K562 (cell line): ENCODE results near the gene FUBP3. TPM values are rescaled to one million over a fixed set of nuclear protein-coding genes. Genes with fewer than 3 reads are reported as not detected.

Source experiments
- ATAC-seq: fragments of 200-7000 bp; cut with Tn5 transposase; 3 replicates; pipeline ENCODE4 v1.9.1; 2020; ENCODE audit warnings: moderate library complexity
- Bru-seq: library from RNA; stranded (reverse); fragments of 400-500 nt; gene quantifications from one replicate; lab custom pipeline; 2021; lab: Mats Ljungman, UMichigan
- BruChase-seq, 2 experiments: library from RNA; stranded (reverse); fragments of 400-500 nt; gene quantifications; one replicate each; lab custom pipeline; 2021; lab: Mats Ljungman, UMichigan
- BruUV-seq: library from RNA; stranded (reverse); fragments of 400-500 nt; replicated peaks from 2 replicates; lab custom pipeline; 2021; lab: Mats Ljungman, UMichigan
- CTCF ChIA-PET: fragments of 300-600 bp; formaldehyde crosslinking; extraction: SDS; loops from one replicate; lab custom pipeline; 2021; ENCODE audit warnings: low intra/inter-chr PET ratio; lab: Yijun Ruan, JAX
- POLR2A ChIA-PET: fragments of 300-600, 350-650 bp; sonication (Branson Sonifier 250); formaldehyde crosslinking; extraction: SDS; loops from one replicate; lab custom pipeline; 2021; ENCODE audit warnings: antibody characterized with exemption, inconsistent platforms; lab: Yijun Ruan, JAX
- DNase-seq, 4 experiments: peaks; one replicate each; pipeline versions ENCODE4 v3.0.0 to v3.0.0-alpha.2; 2011 to 2018; ENCODE audit warnings: low spot score in 3 of 4, mixed read lengths in 3 of 4; ENCODE audit errors: extremely low read depth in 1 of 4
- FAIRE-seq: peaks from 2 replicates; lab custom pipeline; 2011; peaks lifted over from hg19 to GRCh38; lab: Jason Lieb, UNC
- H2AFZ ChIP-seq: 2 replicates; pipeline ENCODE4 v1.6.0; 2011; ENCODE audit warnings: low read depth, low read length, control low read depth, inconsistent platforms
- H3K27ac ChIP-seq: fragments of 200-600 bp; 3 replicates; pipeline ENCODE4 v1.8.0; 2011; ENCODE audit warnings: low read depth, mild to moderate bottlenecking, control low read depth, inconsistent platforms, low read length, moderate library complexity, mixed read lengths; ENCODE audit errors: extremely low read depth
- H3K27me3 ChIP-seq, 2 experiments: fragments of 300-600 bp in 1 of 2; 2 replicates in 1 of 2; 3 replicates in 1 of 2; pipeline versions ENCODE4 v1.6.0 to v1.8.0; 2011; ENCODE audit warnings: inconsistent platforms in 2 of 2, low read length in 2 of 2, mild to moderate bottlenecking in 1 of 2, mixed read lengths in 1 of 2, moderate library complexity in 1 of 2; ENCODE audit not compliant: control insufficient read depth in 2 of 2, insufficient read depth in 2 of 2
- H3K36me3 ChIP-seq: fragments of 300-600 bp; 3 replicates; pipeline ENCODE4 v1.8.0; 2011; ENCODE audit warnings: mild to moderate bottlenecking, low read length, inconsistent platforms; ENCODE audit not compliant: control insufficient read depth, insufficient read depth
- H3K4me1 ChIP-seq, 2 experiments: fragments of 200-600 bp in 1 of 2; replicated peaks in 1 of 2; 2 replicates in 1 of 2; 3 replicates in 1 of 2; pipeline versions ENCODE4 v1.5.1 to v1.8.0; 2011; ENCODE audit warnings: inconsistent platforms in 2 of 2, low read length in 2 of 2, mild to moderate bottlenecking in 1 of 2, mixed read lengths in 1 of 2, moderate library complexity in 1 of 2; ENCODE audit not compliant: control insufficient read depth in 2 of 2, insufficient read depth in 2 of 2
- H3K4me2 ChIP-seq: 2 replicates; pipeline ENCODE4 v1.6.1; 2011; ENCODE audit warnings: low read length, control low read depth, inconsistent platforms, mixed read lengths; ENCODE audit not compliant: insufficient read depth
- H3K4me3 ChIP-seq: fragments of 200-600 bp; sonication (generic), shearing (Covaris generic); 2 replicates; pipeline ENCODE4 v1.5.1; 2016; ENCODE audit warnings: control low read depth, inconsistent platforms
- H3K79me2 ChIP-seq: fragments of 200-600 bp; 3 replicates; pipeline ENCODE4 v1.8.0; 2011; ENCODE audit warnings: low read length, inconsistent platforms; ENCODE audit not compliant: control insufficient read depth, insufficient read depth
- H3K9ac ChIP-seq, 2 experiments: 2 replicates each; pipeline versions ENCODE4 v1.6.0 to v1.6.1; 2011; ENCODE audit warnings: low read depth in 2 of 2, low read length in 2 of 2, control low read depth in 1 of 2, inconsistent platforms in 1 of 2, mild to moderate bottlenecking in 1 of 2, mixed read lengths in 1 of 2; ENCODE audit not compliant: insufficient read depth in 1 of 2
- H3K9me1 ChIP-seq: one replicate; pipeline ENCODE4 v1.6.0; 2011; ENCODE audit warnings: inconsistent platforms, mild to moderate bottlenecking, low read length, moderate library complexity; ENCODE audit not compliant: control insufficient read depth, insufficient read depth
- H3K9me3 ChIP-seq: replicated peaks from 2 replicates; pipeline ENCODE4 v1.5.1; 2011; ENCODE audit warnings: low read depth, low read length, inconsistent platforms; ENCODE audit not compliant: control insufficient read depth, insufficient read depth
- H4K20me1 ChIP-seq: replicated peaks from 2 replicates; pipeline ENCODE4 v1.6.1; 2011; ENCODE audit warnings: low read length, inconsistent platforms, mixed read lengths; ENCODE audit not compliant: control insufficient read depth, insufficient read depth
- BRD4 ChIP-seq: fragments of 200-600 bp; sonication (generic); IDR thresholded peaks from 2 replicates; pipeline ENCODE4 v1.6.1; 2017; ENCODE audit warnings: inconsistent platforms
- CCNT2 ChIP-seq: IDR thresholded peaks from 2 replicates; pipeline ENCODE4 v1.6.1; 2011; ENCODE audit warnings: borderline replicate concordance, low read depth, mild to moderate bottlenecking, moderate library complexity, mixed read lengths, low read length; ENCODE audit not compliant: insufficient read length; ENCODE audit errors: extremely low read depth
- CHD2 ChIP-seq: IDR thresholded peaks from 2 replicates; pipeline ENCODE4 v1.6.1; 2011; ENCODE audit warnings: low read depth, low read length
- HIVEP1 ChIP-seq: fragments of 250-450 bp; sonication (Bioruptor Pico); IDR thresholded peaks from 2 replicates; pipeline ENCODE4 v1.4.0; 2020; ENCODE audit warnings: mild to moderate bottlenecking
- HLTF ChIP-seq: fragments of 450-650 bp; IDR thresholded peaks from 2 replicates; pipeline ENCODE4 v1.6.1; 2016
- KDM4B ChIP-seq, 2 experiments: fragments of 450-650 bp in 1 of 2; sonication (generic) in 1 of 2; IDR thresholded peaks; 2 replicates each; pipeline ENCODE4 v1.6.1; 2016 to 2017; ENCODE audit warnings: borderline replicate concordance in 2 of 2, antibody characterized with exemption in 1 of 2, low read depth in 1 of 2, mild to moderate bottlenecking in 1 of 2
- KHSRP ChIP-seq: fragments of 450-650 bp; IDR thresholded peaks from 2 replicates; pipeline ENCODE4 v1.6.1; 2017
- MAFG ChIP-seq: fragments of 450-650 bp; conservative IDR thresholded peaks from 2 replicates; pipeline ENCODE4 v1.6.1; 2016; ENCODE audit warnings: missing genetic modification characterization, missing compliant biosample characterization
- NCOA2 ChIP-seq, 2 experiments: fragments of 450-650 bp; IDR thresholded peaks; 2 replicates each; pipeline ENCODE4 v1.6.1; 2018; ENCODE audit warnings: mild to moderate bottlenecking in 2 of 2, moderate library complexity in 1 of 2; ENCODE audit not compliant: partially characterized antibody in 2 of 2
- POLR2B ChIP-seq: fragments of 450-650 bp; IDR thresholded peaks from 2 replicates; pipeline ENCODE4 v1.6.1; 2018; ENCODE audit warnings: low read depth; ENCODE audit not compliant: partially characterized antibody
- POU5F1 ChIP-seq: fragments of 150-350 bp; IDR thresholded peaks from 2 replicates; pipeline ENCODE4 v1.6.1; 2014; ENCODE audit warnings: borderline replicate concordance, low read length, low read depth, mild to moderate bottlenecking; ENCODE audit not compliant: partially characterized antibody
- ZBTB17 ChIP-seq: fragments of 450-650 bp; formaldehyde crosslinking; IDR thresholded peaks from 2 replicates; pipeline ENCODE4 v1.4.0; 2020; ENCODE audit warnings: mild to moderate bottlenecking
- ZNF280A ChIP-seq: fragments of 450-650 bp; IDR thresholded peaks from 2 replicates; pipeline ENCODE4 v1.6.1; 2018; ENCODE audit warnings: mild to moderate bottlenecking, low read depth; ENCODE audit not compliant: partially characterized antibody
- WGBS: fragments of 100-300 bp; shearing (Covaris generic); methylation state at CpG from one replicate; pipeline ENCODE4 v1.1.6; 2016; ENCODE audit warnings: low coverage, mixed read lengths; ENCODE audit not compliant: insufficient coverage; ENCODE audit errors: missing lambda C conversion rate; 5-methylcytosine and 5-hydroxymethylcytosine counted together
- in situ Hi-C: fragments of 300-500 bp; cut with MboI; formaldehyde crosslinking; loops from 4 replicates; pipeline ENCODE4 v1.15.0; 2018; ENCODE audit warnings: inconsistent platforms, mixed read lengths
- intact Hi-C: fragments of 100-400 bp; cut with micrococcal nuclease; formaldehyde crosslinking; loops from 2 replicates; pipeline ENCODE4 v1.14.2; 2022
- long read RNA-seq, 3 experiments: library from polyadenylated mRNA in 2 of 3; library from RNA in 1 of 3; unstranded in 2 of 3; stranded (forward) in 1 of 3; transcript quantifications; one replicate each; pipeline ENCODE4 v2.0.0, GENCODE V29; 2019 to 2022
- polyA minus RNA-seq, 3 experiments: library from RNA; depleted of rRNA, polyadenylated mRNA; stranded (reverse); fragments of >200 nt; gene quantifications; 2 replicates each; pipeline ENCODE4 v1.2.3, GENCODE V29; 2011
- polyA plus RNA-seq, 8 experiments: library from polyadenylated mRNA; depleted of rRNA in 4 of 8; stranded (reverse) in 5 of 8; unstranded in 3 of 8; fragments of >200 nt; fragmentation: Nextera tagmentation in 2 of 8; fragmentation: Illumina TruSeq in 1 of 8; extraction: Ambion mirVana in 2 of 8; extraction: Trizol in 1 of 8; gene quantifications; 2 replicates each; pipeline versions ENCODE4 v1.2.1 to v1.2.3, GENCODE V29; 2011 to 2014; ENCODE audit warnings: inconsistent platforms in 1 of 8, missing spikeins in 1 of 8
- total RNA-seq, 7 experiments: library from RNA; depleted of rRNA in 6 of 7; stranded (reverse); fragments of >200 nt in 6 of 7; fragmentation: Illumina TruSeq in 2 of 7; extraction: Trizol in 2 of 7; gene quantifications; 2 replicates each; pipeline versions ENCODE4 v1.2.1 to v1.2.3, GENCODE V29; 2011 to 2021; ENCODE audit warnings: low replicate concordance in 1 of 7

The FUBP3 gene
- 99.7 and 118 TPM in 2 replicates for total RNA-seq (2011; cell fraction: chromatin; rRNA removed; ENCODE audit: low replicate concordance)
- total RNA-seq (2011; cell fraction: nucleolus; rRNA removed) = 54.1 and 60.0 TPM in 2 replicates
- total RNA-seq (2011; cell fraction: nucleoplasm; rRNA removed) = 85.2 and 92.0 TPM in 2 replicates
- 64.0 and 82.7 TPM in 2 replicates for total RNA-seq (2014; rRNA removed)
- total RNA-seq (2014; rRNA removed; fragmentation: Illumina TruSeq; extraction: Trizol) = 41.0 and 43.2 TPM in 2 replicates
- 45.0 and 48.1 TPM in 2 replicates for total RNA-seq (2015; rRNA removed; fragmentation: Illumina TruSeq; extraction: Trizol)
- 51.7 and 54.0 TPM in 2 replicates for total RNA-seq (2021)
- polyA plus RNA-seq (2011; rRNA removed) = 35.3 and 40.1 TPM in 2 replicates
- 18.3 and 22.3 TPM in 2 replicates for polyA plus RNA-seq (2011; cell fraction: cytosol; rRNA removed)
- 86.0 and 122 TPM in 2 replicates for polyA plus RNA-seq (2011; cell fraction: nucleus; rRNA removed)
- 45.9 and 47.7 TPM in 2 replicates for polyA plus RNA-seq (2012)
- polyA plus RNA-seq (2014; fragmentation: Illumina TruSeq; extraction: Trizol) = 57.0 and 70.8 TPM in 2 replicates
- polyA plus RNA-seq (2014; fragmentation: Nextera tagmentation; extraction: Ambion mirVana) = 1 to 10 TPM; 3.0 to 7.1 TPM
- polyA plus RNA-seq (2014; rRNA removed) = 56.8 and 68.9 TPM in 2 replicates
- 36.6 and 40.7 TPM in 2 replicates for polyA minus RNA-seq (2011; rRNA and poly(A)+ RNA removed)
- 19.4 and 26.0 TPM in 2 replicates for polyA minus RNA-seq (2011; cell fraction: cytosol; rRNA and poly(A)+ RNA removed)
- 28.1 and 35.4 TPM in 2 replicates for polyA minus RNA-seq (2011; cell fraction: nucleus; rRNA and poly(A)+ RNA removed)
- percentile 84 among the genes with signal in this experiment for Bru-seq, nascent RNA
- BruChase-seq, experiment 1, labeled RNA remaining after a 2-hour chase = percentile 91 among the genes with signal in this experiment
- BruChase-seq, experiment 2, labeled RNA remaining after a 6-hour chase = percentile 93 among the genes with signal in this experiment
- long read RNA-seq, experiment 1, transcript FUBP3-201 (19 exons, 3,124 nt) = major isoform, 73 of 209 reads
- long read RNA-seq, experiment 1, partial matches to known transcripts = 60 of 209 reads
- long read RNA-seq, experiment 1, other reads (novel, unspliced or antisense) = 68 of 209 reads
- long read RNA-seq, experiment 2, partial matches to known transcripts = 0 of 23 reads
- long read RNA-seq, experiment 2, other reads (novel, unspliced or antisense) = 22 of 23 reads
- long read RNA-seq, experiment 3, transcript FUBP3-201 (19 exons, 3,124 nt) = major isoform, 8 of 13 reads
- long read RNA-seq, experiment 3, partial matches to known transcripts = 1 of 13 reads
- long read RNA-seq, experiment 3, other reads (novel, unspliced or antisense) = 3 of 13 reads

GRCh38 chr9:130578865-130579737 lies at the start of gene FUBP3:
Gene FUBP3, plus strand, starts transcription at chr9:130579577. Its CDS starts 104 bp downstream, at chr9:130579681.
- DNase-seq (peak; percentile 95 to 96 (median 96)), FAIRE-seq (peak; percentile 74), ATAC-seq (peak; percentile 93)
- peaks cover 0 to 23% of the 10 kb centered on the region in 2 experiments; a peak in 4 of 5 replicates for H3K4me1 ChIP-seq
- peak within 1 kb of the TSS; percentile 93 for H3K4me2 ChIP-seq
- peak within 1 kb of the TSS; percentile 95 for H3K27ac ChIP-seq
- H3K4me3 ChIP-seq = peak within 1 kb of the TSS; percentile 93
- H2AFZ ChIP-seq = peak within 1 kb of the TSS; percentile 88
- intact Hi-C loops = loop anchor here (5.0 kb wide), 2 partner anchors 42 to 97 kb away; no protein-coding TSS in a partner anchor
- peaks cover 62% of the 10 kb centered on the region for H3K79me2 ChIP-seq
- no peaks in the 10 kb centered on the region for H3K9me3 ChIP-seq
- POLR2A ChIA-PET = interaction anchor here (1.0 to 1.2 kb wide), 5 partner anchors 9 to 30 kb away, joined by 3 to 6 read pairs (median 6); no protein-coding TSS in a partner anchor
- TSS peak; percentile 95 for BruUV-seq
- WGBS = under 1% methylated on average over 36 of the region's 74 CpGs
- peak within 1 kb of the TSS; percentile 96 to 98 for H3K9ac ChIP-seq
- in situ Hi-C loops = no loop called here
- H3K27me3 ChIP-seq = no peaks in the 10 kb centered on the region
- peaks cover 31% of the 10 kb centered on the region for H3K36me3 ChIP-seq
- H3K9me1 ChIP-seq = no peaks in the 10 kb centered on the region
- CTCF ChIA-PET = interaction anchor here (0.6 kb wide), 1 partner anchor 956 kb away, joined by 3 read pairs; no protein-coding TSS in a partner anchor
- H4K20me1 ChIP-seq = no peaks in the 10 kb centered on the region; the same call in none of the 2 replicates
- no peak for TF ChIP-seq ZNF280A
- TF ChIP-seq CCNT2 = peak; percentile 67
- no peak for TF ChIP-seq CHD2
- no peak for TF ChIP-seq HLTF
- TF ChIP-seq MAFG (tag) = no peak
- peak in 1 of 2 experiments; percentile 91; a peak in 2 of 4 replicates for TF ChIP-seq KDM4B (IDR thresholded peaks at IDR 0.05; ENCODE audit: borderline replicate concordance in 2 of 2, low read depth in 1 of 2)
- 0 out of 2 replicates have a peak, but pooled peaks have one; percentile 23 for TF ChIP-seq ZBTB17
- TF ChIP-seq POU5F1 = no peak
- TF ChIP-seq NCOA2 (IDR thresholded peaks at IDR 0.05; ENCODE audit: partially characterized antibody in 2 of 2) = no peak
- peak; percentile 91 for TF ChIP-seq POLR2B
- no peak for TF ChIP-seq HIVEP1 (CRISPR knock-in tag)
- TF ChIP-seq KHSRP = no peak
- no peak for TF ChIP-seq BRD4
